ENCODE data around the gene MBD5. TPM values are rescaled to one million over a fixed set of nuclear protein-coding genes. Genes with fewer than 3 reads are reported as not detected.

Gene MBD5
- total and polyA plus RNA-seq, 4 donors = 27.7 to 58.6 (median 37.8) TPM

DNA sequence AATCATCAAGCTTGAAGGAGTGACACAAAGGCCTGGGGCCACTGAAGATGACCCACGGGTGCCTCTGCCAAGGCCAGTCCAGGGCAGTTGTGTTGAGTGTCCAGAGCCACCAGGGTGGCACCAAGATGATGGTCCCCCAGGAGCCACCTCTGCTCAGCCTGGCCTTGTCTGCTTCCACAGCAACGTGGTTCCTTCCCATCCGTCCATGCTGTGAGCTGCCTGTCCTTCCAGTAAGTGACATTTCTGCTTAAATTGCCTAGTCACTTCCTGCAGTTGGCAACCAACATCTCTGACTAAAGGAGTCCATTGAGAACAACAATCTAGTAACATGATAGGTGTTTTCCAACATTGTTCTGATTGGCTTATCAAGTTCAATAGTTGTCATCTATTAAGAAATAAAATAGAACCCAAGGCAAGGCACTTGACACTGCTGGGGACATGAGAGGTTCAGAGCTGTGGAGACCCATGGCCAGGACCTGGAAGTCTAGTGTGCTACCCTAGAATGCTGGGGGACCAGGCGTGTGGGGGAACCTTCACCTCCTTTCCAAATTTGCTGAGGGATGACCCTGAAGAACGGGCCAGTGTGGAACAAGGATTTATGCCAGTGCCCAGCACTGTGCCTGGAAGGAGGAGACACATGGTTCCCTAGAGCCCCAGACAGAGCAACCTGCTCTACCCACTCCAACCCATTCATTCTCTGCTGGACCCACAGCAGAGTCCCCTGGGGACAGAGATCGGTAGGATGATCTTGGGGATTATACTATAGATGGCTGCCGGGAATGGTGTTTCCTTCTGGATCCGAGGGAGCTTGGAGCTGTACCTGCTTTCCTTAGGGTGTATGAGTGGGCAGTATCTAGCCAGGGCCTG lies 524.7 kb downstream of the MBD5 start:
- Histone ChIP-seq H3K27me3 (ENCODE audit: control insufficient read depth, insufficient read depth, low read length) (no peaks in the 10 kb centered on the region), H3K4me3 (ENCODE audit: low read depth, low read length) (no peak overlapping the region), H3K4me1 (ENCODE audit: control insufficient read depth, insufficient read depth, low read length) (peaks cover 6% of the 10 kb centered on the region), H3K36me3 (ENCODE audit: control insufficient read depth, insufficient read depth, low read length) (no peaks in the 10 kb centered on the region), H3K9me3 (ENCODE audit: control insufficient read depth, insufficient read depth, low read length) (no peaks in the 10 kb centered on the region), H3K27ac (ENCODE audit: low read depth, low read length) (no peak overlapping the region)
- DNase-seq (ENCODE audit: low read depth in 4 of 6, low spot score in 6 of 6) = no peak
- 98% methylated on average over 7 of the region's 8 CpGs for WGBS (ENCODE audit: insufficient coverage)

DNA sequence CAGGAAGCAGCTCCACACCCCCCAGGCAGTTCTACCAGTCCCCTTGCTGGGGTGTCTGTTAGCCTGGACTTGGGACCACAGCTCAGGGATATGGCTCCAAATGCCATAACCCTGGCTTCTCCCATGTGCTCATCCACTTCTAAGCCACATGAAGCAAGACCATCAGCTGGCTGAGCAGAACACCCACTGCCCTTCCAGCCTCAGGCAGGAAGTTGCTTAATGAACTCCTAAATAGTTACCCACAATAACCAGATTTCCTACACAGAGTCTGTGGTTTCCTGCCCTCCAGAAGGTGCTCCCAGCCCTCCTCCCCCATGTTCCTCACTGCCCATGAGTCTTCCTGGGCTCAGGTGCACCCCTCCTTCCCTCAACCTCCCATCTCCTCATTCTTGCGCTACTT lies 525.4 kb downstream of the MBD5 start:
- no peak for DNase-seq (ENCODE audit: low read depth in 4 of 6, low spot score in 6 of 6)
- no peak overlapping the region for H3K4me3 ChIP-seq (ENCODE audit: low read depth, low read length)
- H3K27me3 ChIP-seq (ENCODE audit: control insufficient read depth, insufficient read depth, low read length) = no peaks in the 10 kb centered on the region
- WGBS (ENCODE audit: insufficient coverage) = 100% methylated on average over 1 of the region's 1 CpG
- peaks cover 6% of the 10 kb centered on the region for H3K4me1 ChIP-seq (ENCODE audit: control insufficient read depth, insufficient read depth, low read length)
- H3K27ac ChIP-seq (ENCODE audit: low read depth, low read length) = no peak overlapping the region
- H3K36me3 ChIP-seq (ENCODE audit: control insufficient read depth, insufficient read depth, low read length) = no peaks in the 10 kb centered on the region
- no peaks in the 10 kb centered on the region for H3K9me3 ChIP-seq (ENCODE audit: control insufficient read depth, insufficient read depth, low read length)

DNA sequence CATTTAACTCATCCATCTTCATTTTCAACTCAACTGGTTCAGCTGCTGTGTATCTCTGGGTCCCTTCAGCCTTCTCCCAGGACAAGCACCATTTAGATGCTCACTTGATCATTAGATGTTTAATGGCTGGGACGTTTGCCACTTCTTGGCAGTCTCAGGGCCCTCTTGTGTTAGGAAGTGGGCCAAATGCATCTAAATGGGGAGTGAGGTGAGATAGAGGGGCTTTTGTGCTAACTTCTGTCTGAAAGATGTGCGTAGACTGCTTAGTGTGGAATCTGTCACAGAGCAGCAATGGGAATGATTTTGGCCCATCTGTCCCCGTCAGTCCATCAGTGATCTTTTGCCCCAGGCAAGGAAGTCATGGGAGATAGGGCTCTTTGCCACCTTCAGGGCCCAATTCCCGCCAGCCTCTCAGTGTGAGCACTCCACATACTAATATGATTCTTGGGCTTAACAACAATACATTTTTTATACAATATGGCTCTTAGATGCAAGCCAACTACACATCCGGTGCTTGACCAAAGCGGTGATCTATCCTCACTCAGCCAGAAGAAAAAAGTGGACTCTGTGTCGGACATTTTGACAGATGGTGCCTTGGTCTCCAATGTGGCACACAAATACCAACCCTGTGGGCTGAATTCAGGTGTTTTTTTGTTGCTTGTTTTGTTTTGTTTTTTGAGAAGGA lies 528.0 kb downstream of the MBD5 start:
- 42% methylated on average over 7 of the region's 7 CpGs for WGBS (ENCODE audit: insufficient coverage)
- Histone ChIP-seq H3K4me3 (ENCODE audit: low read depth, low read length) (no peak overlapping the region), H3K27ac (ENCODE audit: low read depth, low read length) (no peak overlapping the region), H3K27me3 (ENCODE audit: control insufficient read depth, insufficient read depth, low read length) (no peaks in the 10 kb centered on the region), H3K9me3 (ENCODE audit: control insufficient read depth, insufficient read depth, low read length) (no peaks in the 10 kb centered on the region), H3K4me1 (ENCODE audit: control insufficient read depth, insufficient read depth, low read length) (peaks cover 6% of the 10 kb centered on the region), H3K36me3 (ENCODE audit: control insufficient read depth, insufficient read depth, low read length) (no peaks in the 10 kb centered on the region)
- DNase-seq (ENCODE audit: low read depth in 4 of 6, low spot score in 6 of 6) = peak in 5 of 6 donors; percentile 7 to 86 (median 24)

DNA sequence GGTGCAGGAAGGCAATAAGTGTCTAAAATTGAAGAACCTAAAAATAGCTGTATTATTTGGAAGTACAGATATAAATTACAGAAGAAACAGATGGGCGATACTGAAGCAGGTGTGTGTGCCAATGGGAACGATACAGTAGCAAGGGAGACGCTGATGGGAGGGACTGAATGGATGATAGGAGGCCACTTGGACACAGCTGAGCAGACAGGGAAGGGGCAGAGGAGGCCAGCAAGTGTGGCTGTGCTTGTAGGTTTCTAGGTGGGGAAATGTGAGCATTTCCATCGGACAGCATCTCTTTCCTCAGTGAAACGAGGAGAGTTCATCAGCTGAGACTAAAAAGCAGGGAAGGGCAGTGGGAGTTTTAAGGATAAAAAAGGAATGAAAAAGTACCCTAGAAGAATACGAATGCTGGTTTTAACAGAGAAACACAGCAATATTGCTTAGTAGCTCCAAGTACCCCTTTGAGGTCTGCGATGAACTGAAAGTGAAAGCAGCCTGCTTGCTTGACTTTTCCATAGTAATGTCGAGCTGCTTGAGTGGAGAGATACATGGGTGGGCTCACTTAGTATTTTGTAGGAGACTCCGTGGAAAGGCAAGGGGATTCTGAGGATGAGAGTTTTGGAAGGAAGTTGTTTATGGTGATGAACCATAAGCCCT lies 531.9 kb downstream of the MBD5 start:
- Histone ChIP-seq H3K4me3 (ENCODE audit: low read depth, low read length) (no peak overlapping the region), H3K27ac (ENCODE audit: low read depth, low read length) (no peak overlapping the region), H3K4me1 (ENCODE audit: control insufficient read depth, insufficient read depth, low read length) (peaks cover 6% of the 10 kb centered on the region), H3K36me3 (ENCODE audit: control insufficient read depth, insufficient read depth, low read length) (no peaks in the 10 kb centered on the region), H3K27me3 (ENCODE audit: control insufficient read depth, insufficient read depth, low read length) (no peaks in the 10 kb centered on the region), H3K9me3 (ENCODE audit: control insufficient read depth, insufficient read depth, low read length) (peaks cover 1% of the 10 kb centered on the region)
- 74% methylated on average over 9 of the region's 9 CpGs for WGBS (ENCODE audit: insufficient coverage)
- DNase-seq (ENCODE audit: low read depth in 4 of 6, low spot score in 6 of 6) = peak in 2 of 6 donors; percentile 10 to 15

DNA sequence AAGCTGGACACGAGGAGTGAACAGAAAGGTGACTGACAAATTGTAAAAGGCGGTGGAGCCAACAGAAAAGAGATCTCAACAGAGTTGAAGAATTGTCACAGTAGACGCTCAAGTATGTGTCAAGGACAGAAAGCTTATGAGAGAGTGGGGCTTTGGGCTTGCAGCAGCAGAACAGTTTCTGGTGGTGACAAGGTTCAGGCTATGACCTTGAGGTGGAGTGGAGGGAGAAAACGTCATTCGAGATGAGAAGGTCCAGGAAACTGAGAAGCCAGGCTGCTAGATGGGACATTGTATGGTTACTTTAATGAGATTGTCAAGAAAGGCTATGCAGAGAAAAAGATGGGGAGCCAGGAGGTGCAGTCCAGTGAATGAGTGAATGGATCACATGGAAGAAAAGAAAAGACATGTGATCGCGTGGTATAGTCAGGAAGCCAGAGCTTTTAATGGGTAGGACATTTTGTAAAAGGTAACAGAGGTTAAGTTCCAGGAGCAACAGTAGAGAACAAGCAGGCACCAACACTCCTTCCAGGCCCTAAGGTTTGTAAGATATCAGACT lies 532.5 kb downstream of the MBD5 start:
- Histone ChIP-seq H3K4me1 (ENCODE audit: control insufficient read depth, insufficient read depth, low read length) (peaks cover 6% of the 10 kb centered on the region), H3K27ac (ENCODE audit: low read depth, low read length) (no peak overlapping the region), H3K9me3 (ENCODE audit: control insufficient read depth, insufficient read depth, low read length) (peaks cover 3% of the 10 kb centered on the region), H3K36me3 (ENCODE audit: control insufficient read depth, insufficient read depth, low read length) (no peaks in the 10 kb centered on the region), H3K27me3 (ENCODE audit: control insufficient read depth, insufficient read depth, low read length) (no peaks in the 10 kb centered on the region), H3K4me3 (ENCODE audit: low read depth, low read length) (no peak overlapping the region)
- 91% methylated on average over 7 of the region's 7 CpGs for WGBS (ENCODE audit: insufficient coverage)
- no peak for DNase-seq (ENCODE audit: low read depth in 4 of 6, low spot score in 6 of 6)

DNA sequence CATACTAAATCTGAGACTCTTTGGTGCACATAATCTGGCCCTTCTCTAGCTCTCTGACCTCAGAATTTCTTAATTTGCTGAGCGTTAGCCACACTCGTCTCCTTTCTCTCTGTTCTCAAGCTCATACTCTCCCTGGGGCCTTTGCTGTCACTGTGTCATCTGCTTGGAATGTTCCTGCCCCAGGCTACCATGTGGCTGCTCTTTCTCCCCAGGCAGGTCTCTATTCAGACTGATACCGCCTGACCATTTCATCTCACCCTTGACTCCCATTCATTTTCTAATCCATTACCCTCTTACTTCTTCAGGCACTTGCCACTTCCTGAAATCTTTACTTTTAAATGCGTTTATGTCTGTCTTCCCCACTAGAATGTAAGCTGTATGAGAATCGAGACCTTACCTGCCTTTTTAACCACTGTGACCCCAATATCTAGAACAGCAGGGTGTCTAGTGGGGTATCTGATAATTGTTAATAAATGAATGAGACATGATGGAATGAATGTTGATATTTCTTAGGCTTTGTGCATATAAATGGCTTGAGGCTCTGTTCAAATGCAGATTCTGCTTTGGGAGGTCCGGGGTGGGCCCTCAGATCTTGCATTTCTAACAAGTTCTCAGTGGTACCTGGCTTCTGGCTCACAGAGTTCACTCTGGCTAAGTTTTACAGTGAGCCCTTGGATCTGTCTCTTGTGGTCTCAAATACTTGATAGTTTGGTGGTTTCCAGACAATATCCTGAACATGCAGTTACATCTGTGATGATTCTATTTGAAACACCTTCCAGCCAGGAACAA lies 533.8 kb downstream of the MBD5 start:
- peak in 1 of 6 donors; percentile 7 for DNase-seq (ENCODE audit: low read depth in 4 of 6, low spot score in 6 of 6)
- H3K27ac ChIP-seq (ENCODE audit: low read depth, low read length) = no peak overlapping the region
- WGBS (ENCODE audit: insufficient coverage) = 66% methylated on average over 4 of the region's 6 CpGs
- peaks cover 1% of the 10 kb centered on the region for H3K4me1 ChIP-seq (ENCODE audit: control insufficient read depth, insufficient read depth, low read length)
- no peaks in the 10 kb centered on the region for H3K36me3 ChIP-seq (ENCODE audit: control insufficient read depth, insufficient read depth, low read length)
- peaks cover 3% of the 10 kb centered on the region for H3K9me3 ChIP-seq (ENCODE audit: control insufficient read depth, insufficient read depth, low read length)
- no peaks in the 10 kb centered on the region for H3K27me3 ChIP-seq (ENCODE audit: control insufficient read depth, insufficient read depth, low read length)
- no peak overlapping the region for H3K4me3 ChIP-seq (ENCODE audit: low read depth, low read length)

DNA sequence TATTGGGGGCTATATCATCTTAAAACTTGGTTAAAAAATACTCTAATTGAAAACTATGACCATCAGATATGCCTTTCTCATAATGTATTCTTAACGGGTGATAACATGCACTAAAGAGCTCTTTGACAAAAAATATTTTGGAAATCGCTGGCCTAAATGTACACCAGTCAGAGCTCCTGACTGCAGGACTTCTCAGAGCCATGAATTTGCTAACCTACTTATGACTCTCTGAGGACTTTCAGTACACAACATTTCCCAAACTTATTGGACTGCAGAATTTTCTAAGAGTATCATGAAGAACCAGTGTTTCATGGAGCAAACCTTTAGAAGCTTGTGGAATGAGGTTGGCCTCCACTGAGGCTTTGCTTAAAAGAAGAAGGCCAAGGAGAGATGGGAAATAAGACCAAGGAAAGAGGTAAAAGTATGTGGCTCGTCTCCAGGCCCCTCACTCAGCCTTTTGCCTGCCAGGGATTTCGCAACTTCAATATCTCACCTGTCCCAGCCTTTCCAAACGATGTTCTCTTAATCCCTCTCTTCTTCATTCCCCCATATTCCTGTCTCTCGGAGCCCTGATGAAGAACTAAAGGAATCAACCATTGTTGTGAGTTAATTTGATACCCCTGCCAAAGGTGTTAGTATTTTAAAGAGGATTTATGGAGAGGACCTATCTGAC lies 534.9 kb downstream of the MBD5 start:
- H3K27me3 ChIP-seq (ENCODE audit: control insufficient read depth, insufficient read depth, low read length) = no peaks in the 10 kb centered on the region
- H3K9me3 ChIP-seq (ENCODE audit: control insufficient read depth, insufficient read depth, low read length) = peaks cover 3% of the 10 kb centered on the region
- no peaks in the 10 kb centered on the region for H3K36me3 ChIP-seq (ENCODE audit: control insufficient read depth, insufficient read depth, low read length)
- DNase-seq (ENCODE audit: low read depth in 4 of 6, low spot score in 6 of 6) = no peak
- H3K4me3 ChIP-seq (ENCODE audit: low read depth, low read length) = no peak overlapping the region
- H3K27ac ChIP-seq (ENCODE audit: low read depth, low read length) = no peak overlapping the region
- WGBS (ENCODE audit: insufficient coverage) = 100% methylated on average over 2 of the region's 6 CpGs
- peaks cover 3% of the 10 kb centered on the region for H3K4me1 ChIP-seq (ENCODE audit: control insufficient read depth, insufficient read depth, low read length)

DNA sequence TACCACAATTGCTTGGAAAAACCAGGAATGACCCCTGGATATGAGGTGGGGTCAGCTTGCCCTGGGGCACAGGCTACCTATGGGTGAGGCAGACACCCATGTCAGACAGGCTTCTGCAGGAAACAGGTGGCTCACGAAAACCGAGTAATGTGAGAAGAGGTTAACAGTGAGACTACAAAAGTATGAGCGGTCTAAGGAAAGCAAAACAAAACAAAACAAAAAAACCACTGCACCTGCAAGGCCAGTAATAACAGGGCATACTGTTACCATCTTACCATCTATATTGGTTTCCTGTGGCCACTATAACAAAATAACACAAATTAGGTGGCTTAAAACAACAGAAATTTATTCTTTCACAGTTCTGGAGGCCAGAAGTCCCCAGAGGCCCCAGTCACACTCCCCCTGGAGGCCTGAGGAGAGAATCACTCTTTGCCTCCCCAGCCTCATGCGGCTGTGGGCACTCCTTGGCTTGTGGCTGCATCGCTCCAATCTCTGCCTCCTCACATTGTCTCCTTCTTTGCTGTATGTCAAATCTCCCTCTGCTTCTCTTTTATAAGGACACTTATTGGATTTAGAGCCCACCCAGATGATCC lies 537.0 kb downstream of the MBD5 start:
- H3K4me3 ChIP-seq (ENCODE audit: low read depth, low read length) = no peak overlapping the region
- H3K27ac ChIP-seq (ENCODE audit: low read depth, low read length) = no peak overlapping the region
- no peaks in the 10 kb centered on the region for H3K27me3 ChIP-seq (ENCODE audit: control insufficient read depth, insufficient read depth, low read length)
- peaks cover 3% of the 10 kb centered on the region for H3K9me3 ChIP-seq (ENCODE audit: control insufficient read depth, insufficient read depth, low read length)
- WGBS (ENCODE audit: insufficient coverage) = 100% methylated on average over 2 of the region's 5 CpGs
- no peaks in the 10 kb centered on the region for H3K36me3 ChIP-seq (ENCODE audit: control insufficient read depth, insufficient read depth, low read length)
- H3K4me1 ChIP-seq (ENCODE audit: control insufficient read depth, insufficient read depth, low read length) = peaks cover 3% of the 10 kb centered on the region
- DNase-seq (ENCODE audit: low read depth in 4 of 6, low spot score in 6 of 6) = no peak
